ENCODE measurements around the gene PAQR5. TPM values are rescaled to one million over a fixed set of nuclear protein-coding genes. Genes with fewer than 3 reads are reported as not detected.

Gene PAQR5
- total RNA-seq, 1 experiment from 2014 or later, result 9.4 TPM

GRCh38 chr15:69271217-69271616, 27.5 kb upstream of the PAQR5 start (continued):
- TF ChIP-seq, protein P1, sequence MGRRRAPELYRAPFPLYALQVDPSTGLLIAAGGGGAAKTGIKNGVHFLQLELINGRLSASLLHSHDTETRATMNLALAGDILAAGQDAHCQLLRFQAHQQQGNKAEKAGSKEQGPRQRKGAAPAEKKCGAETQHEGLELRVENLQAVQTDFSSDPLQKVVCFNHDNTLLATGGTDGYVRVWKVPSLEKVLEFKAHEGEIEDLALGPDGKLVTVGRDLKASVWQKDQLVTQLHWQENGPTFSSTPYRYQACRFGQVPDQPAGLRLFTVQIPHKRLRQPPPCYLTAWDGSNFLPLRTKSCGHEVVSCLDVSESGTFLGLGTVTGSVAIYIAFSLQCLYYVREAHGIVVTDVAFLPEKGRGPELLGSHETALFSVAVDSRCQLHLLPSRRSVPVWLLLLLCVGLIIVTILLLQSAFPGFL (CRISPR knock-in tag; IDR thresholded peaks at IDR 0.05; ENCODE audit: borderline replicate concordance), result no peak
- TF ChIP-seq, protein P2, sequence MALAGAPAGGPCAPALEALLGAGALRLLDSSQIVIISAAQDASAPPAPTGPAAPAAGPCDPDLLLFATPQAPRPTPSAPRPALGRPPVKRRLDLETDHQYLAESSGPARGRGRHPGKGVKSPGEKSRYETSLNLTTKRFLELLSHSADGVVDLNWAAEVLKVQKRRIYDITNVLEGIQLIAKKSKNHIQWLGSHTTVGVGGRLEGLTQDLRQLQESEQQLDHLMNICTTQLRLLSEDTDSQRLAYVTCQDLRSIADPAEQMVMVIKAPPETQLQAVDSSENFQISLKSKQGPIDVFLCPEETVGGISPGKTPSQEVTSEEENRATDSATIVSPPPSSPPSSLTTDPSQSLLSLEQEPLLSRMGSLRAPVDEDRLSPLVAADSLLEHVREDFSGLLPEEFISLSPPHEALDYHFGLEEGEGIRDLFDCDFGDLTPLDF (CRISPR knock-in tag; IDR thresholded peaks at IDR 0.05), result no peak
- TF ChIP-seq JUN (CRISPR knock-in tag; IDR thresholded peaks at IDR 0.05) (no peak), GTF2I (CRISPR knock-in tag; conservative IDR thresholded peaks at IDR 0.05) (no peak)

DNA sequence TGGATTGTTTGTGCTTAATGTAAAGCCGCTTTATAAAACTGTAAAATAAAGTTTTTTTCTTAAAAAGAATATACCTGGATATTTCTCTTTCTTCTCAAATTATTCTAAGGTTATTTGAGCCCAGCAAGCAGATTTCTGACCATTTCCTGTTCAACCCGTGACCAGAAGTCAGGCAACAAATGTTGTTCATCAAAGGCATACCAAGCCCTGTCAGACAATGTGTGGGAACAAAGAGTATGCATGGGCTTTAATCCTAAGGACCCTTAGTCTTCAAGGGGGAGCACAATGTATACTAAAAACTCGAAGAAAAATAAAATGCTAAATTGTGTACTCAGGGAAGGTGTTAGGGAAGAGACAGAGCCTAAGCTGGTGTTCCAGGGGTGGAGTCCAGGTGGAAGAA, 26.6 kb upstream of the PAQR5 start:
- Mint-ChIP-seq H3K4me1 (peaks cover 39% of the 10 kb centered on the region), H3K4me3 (no peak overlapping the region), H3K9me3 (no peaks in the 10 kb centered on the region), H3K27me3 (ENCODE audit: low read depth) (no peaks in the 10 kb centered on the region), H3K36me3 (no peaks in the 10 kb centered on the region), H3K27ac (no peak overlapping the region)
- DNase-seq (ENCODE audit: low spot score) (no peak), ATAC-seq (peak; percentile 49)
- TF ChIP-seq USF1 (CRISPR knock-in tag; IDR thresholded peaks at IDR 0.05) (no peak), FOXP4 (CRISPR knock-in tag; IDR thresholded peaks at IDR 0.05) (no peak), ZBTB21 (CRISPR knock-in tag; IDR thresholded peaks at IDR 0.05; ENCODE audit: borderline replicate concordance) (no peak), OVOL2 (CRISPR knock-in tag; IDR thresholded peaks at IDR 0.05; ENCODE audit: borderline replicate concordance) (no peak), SMAD4 (CRISPR knock-in tag; IDR thresholded peaks at IDR 0.05) (no peak), SMAD3 (CRISPR knock-in tag; IDR thresholded peaks at IDR 0.05; ENCODE audit: borderline replicate concordance) (no peak), NR1H2 (CRISPR knock-in tag; IDR thresholded peaks at IDR 0.05) (no peak), ZNF219 (CRISPR knock-in tag; IDR thresholded peaks at IDR 0.05; ENCODE audit: borderline replicate concordance) (no peak), NFYB (CRISPR knock-in tag; conservative IDR thresholded peaks at IDR 0.05; ENCODE audit: low read depth) (no peak), ZNF396 (CRISPR knock-in tag; IDR thresholded peaks at IDR 0.05; ENCODE audit: borderline replicate concordance) (no peak), PRRX2 (CRISPR knock-in tag; IDR thresholded peaks at IDR 0.05) (no peak), CREM (CRISPR knock-in tag; IDR thresholded peaks at IDR 0.05) (no peak), SP1 (CRISPR knock-in tag; conservative IDR thresholded peaks at IDR 0.05) (no peak), ZNF416 (CRISPR knock-in tag; IDR thresholded peaks at IDR 0.05) (no peak)
- TF ChIP-seq, protein P3, sequence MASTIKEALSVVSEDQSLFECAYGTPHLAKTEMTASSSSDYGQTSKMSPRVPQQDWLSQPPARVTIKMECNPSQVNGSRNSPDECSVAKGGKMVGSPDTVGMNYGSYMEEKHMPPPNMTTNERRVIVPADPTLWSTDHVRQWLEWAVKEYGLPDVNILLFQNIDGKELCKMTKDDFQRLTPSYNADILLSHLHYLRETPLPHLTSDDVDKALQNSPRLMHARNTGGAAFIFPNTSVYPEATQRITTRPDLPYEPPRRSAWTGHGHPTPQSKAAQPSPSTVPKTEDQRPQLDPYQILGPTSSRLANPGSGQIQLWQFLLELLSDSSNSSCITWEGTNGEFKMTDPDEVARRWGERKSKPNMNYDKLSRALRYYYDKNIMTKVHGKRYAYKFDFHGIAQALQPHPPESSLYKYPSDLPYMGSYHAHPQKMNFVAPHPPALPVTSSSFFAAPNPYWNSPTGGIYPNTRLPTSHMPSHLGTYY (CRISPR knock-in tag; IDR thresholded peaks at IDR 0.05), result no peak
- TF ChIP-seq, protein P4, sequence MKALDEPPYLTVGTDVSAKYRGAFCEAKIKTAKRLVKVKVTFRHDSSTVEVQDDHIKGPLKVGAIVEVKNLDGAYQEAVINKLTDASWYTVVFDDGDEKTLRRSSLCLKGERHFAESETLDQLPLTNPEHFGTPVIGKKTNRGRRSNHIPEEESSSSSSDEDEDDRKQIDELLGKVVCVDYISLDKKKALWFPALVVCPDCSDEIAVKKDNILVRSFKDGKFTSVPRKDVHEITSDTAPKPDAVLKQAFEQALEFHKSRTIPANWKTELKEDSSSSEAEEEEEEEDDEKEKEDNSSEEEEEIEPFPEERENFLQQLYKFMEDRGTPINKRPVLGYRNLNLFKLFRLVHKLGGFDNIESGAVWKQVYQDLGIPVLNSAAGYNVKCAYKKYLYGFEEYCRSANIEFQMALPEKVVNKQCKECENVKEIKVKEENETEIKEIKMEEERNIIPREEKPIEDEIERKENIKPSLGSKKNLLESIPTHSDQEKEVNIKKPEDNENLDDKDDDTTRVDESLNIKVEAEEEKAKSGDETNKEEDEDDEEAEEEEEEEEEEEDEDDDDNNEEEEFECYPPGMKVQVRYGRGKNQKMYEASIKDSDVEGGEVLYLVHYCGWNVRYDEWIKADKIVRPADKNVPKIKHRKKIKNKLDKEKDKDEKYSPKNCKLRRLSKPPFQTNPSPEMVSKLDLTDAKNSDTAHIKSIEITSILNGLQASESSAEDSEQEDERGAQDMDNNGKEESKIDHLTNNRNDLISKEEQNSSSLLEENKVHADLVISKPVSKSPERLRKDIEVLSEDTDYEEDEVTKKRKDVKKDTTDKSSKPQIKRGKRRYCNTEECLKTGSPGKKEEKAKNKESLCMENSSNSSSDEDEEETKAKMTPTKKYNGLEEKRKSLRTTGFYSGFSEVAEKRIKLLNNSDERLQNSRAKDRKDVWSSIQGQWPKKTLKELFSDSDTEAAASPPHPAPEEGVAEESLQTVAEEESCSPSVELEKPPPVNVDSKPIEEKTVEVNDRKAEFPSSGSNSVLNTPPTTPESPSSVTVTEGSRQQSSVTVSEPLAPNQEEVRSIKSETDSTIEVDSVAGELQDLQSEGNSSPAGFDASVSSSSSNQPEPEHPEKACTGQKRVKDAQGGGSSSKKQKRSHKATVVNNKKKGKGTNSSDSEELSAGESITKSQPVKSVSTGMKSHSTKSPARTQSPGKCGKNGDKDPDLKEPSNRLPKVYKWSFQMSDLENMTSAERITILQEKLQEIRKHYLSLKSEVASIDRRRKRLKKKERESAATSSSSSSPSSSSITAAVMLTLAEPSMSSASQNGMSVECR (CRISPR knock-in tag; IDR thresholded peaks at IDR 0.05; ENCODE audit: borderline replicate concordance), result no peak
- TF ChIP-seq, protein P5, sequence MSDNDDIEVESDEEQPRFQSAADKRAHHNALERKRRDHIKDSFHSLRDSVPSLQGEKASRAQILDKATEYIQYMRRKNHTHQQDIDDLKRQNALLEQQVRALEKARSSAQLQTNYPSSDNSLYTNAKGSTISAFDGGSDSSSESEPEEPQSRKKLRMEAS (CRISPR knock-in tag; IDR thresholded peaks at IDR 0.05), result no peak
- TF ChIP-seq, protein P6, sequence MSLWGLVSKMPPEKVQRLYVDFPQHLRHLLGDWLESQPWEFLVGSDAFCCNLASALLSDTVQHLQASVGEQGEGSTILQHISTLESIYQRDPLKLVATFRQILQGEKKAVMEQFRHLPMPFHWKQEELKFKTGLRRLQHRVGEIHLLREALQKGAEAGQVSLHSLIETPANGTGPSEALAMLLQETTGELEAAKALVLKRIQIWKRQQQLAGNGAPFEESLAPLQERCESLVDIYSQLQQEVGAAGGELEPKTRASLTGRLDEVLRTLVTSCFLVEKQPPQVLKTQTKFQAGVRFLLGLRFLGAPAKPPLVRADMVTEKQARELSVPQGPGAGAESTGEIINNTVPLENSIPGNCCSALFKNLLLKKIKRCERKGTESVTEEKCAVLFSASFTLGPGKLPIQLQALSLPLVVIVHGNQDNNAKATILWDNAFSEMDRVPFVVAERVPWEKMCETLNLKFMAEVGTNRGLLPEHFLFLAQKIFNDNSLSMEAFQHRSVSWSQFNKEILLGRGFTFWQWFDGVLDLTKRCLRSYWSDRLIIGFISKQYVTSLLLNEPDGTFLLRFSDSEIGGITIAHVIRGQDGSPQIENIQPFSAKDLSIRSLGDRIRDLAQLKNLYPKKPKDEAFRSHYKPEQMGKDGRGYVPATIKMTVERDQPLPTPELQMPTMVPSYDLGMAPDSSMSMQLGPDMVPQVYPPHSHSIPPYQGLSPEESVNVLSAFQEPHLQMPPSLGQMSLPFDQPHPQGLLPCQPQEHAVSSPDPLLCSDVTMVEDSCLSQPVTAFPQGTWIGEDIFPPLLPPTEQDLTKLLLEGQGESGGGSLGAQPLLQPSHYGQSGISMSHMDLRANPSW (CRISPR knock-in tag; conservative IDR thresholded peaks at IDR 0.05; ENCODE audit: low read depth), result no peak
- ChIA-PET CTCF (interaction anchor here (0.6 to 1.3 kb wide), 4 partner anchors 13 to 241 kb away, joined by 3 read pairs; no protein-coding TSS in a partner anchor), POLR2A (interaction anchor here (1.1 kb wide), 1 partner anchor 54 kb away, joined by 4 read pairs; no protein-coding TSS in a partner anchor)

All from WTC11 (cell line).